Measurements from ENCODE around the gene CDH13. TPM values are rescaled to one million over a fixed set of nuclear protein-coding genes. Genes with fewer than 3 reads are reported as not detected.

CDH13 gene
- total and polyA plus RNA-seq, 9 of the 15 experiments (the other 6 are each of a cell fraction or from before 2014, with no cell fraction given): 0.03 TPM; not detected in 8

DNA sequence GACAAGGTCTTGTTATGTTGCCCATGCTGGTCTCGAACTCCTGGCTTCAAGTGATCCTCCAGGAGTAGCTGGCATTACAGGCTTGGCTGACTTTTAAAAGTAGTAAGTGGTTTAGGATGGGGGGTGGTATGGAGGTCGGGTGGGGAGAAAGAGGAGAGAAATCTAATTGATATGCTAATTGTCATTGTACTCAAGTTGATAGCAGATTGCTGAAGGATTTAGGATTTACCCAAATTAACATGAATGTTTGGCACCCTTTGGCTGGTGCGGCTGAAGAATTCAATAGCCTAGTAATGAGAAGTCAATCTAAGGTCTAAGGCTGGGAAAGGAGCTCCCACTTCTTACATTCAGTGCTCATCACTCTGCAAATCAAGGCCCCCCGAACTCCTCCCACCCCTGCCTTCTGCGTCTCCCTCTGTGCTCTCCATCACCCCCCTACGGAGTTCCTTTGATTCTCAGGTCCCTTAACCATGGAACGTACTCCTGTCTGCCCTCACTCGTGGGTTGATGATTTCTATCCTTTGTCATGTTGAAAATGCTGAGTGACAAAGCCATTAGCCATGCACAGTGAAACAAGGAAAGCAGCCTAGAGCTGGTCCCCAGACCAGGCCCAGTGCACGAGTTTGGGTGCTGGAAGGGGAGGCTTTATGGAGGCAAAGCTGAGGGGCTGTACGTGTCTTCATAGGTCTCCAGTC lies 17.3 kb downstream of the CDH13 start:
- under 1% methylated on average over 10 of the region's 10 CpGs for WGBS (ENCODE audit: insufficient coverage, low coverage, missing lambda C conversion rate)
- no peak overlapping the region for H3K4me3 ChIP-seq
- ChIA-PET CTCF (ENCODE audit: low intra/inter-chr PET ratio) (no interaction called here), POLR2A (interaction anchor here (0.7 kb wide), 1 partner anchor 38 kb away, joined by 3 read pairs; no protein-coding TSS in a partner anchor)
- no peak overlapping the region for H3K4me2 ChIP-seq (ENCODE audit: insufficient read depth, low read length)
- FAIRE-seq (no peak), DNase-seq (ENCODE audit: extremely low read depth in 1 of 4, low spot score in 3 of 4) (no peak), ATAC-seq (no peak)
- H2AFZ ChIP-seq (ENCODE audit: low read depth, low read length): no peak overlapping the region
- intact Hi-C loops (cut with micrococcal nuclease) (no loop called here), in situ Hi-C loops (cut with MboI) (no loop called here)
- BruUV-seq (replicated peaks): no TSS peak
- H3K9ac ChIP-seq (ENCODE audit: insufficient read depth in 1 of 2, low read depth in 2 of 2, low read length in 2 of 2): no peak overlapping the region
- H3K27me3 ChIP-seq (ENCODE audit: control insufficient read depth in 2 of 2, insufficient read depth in 2 of 2, low read length in 2 of 2): no peaks in the 10 kb centered on the region
- no peaks in the 10 kb centered on the region for H3K9me1 ChIP-seq (ENCODE audit: control insufficient read depth, insufficient read depth, low read length)
- no peaks in the 10 kb centered on the region for H3K4me1 ChIP-seq (replicated peaks in 1 of 2; ENCODE audit: control insufficient read depth in 2 of 2, insufficient read depth in 2 of 2, low read length in 2 of 2)
- no peaks in the 10 kb centered on the region for H3K79me2 ChIP-seq (ENCODE audit: control insufficient read depth, insufficient read depth, low read length)
- no peaks in the 10 kb centered on the region for H3K36me3 ChIP-seq (ENCODE audit: control insufficient read depth, insufficient read depth, low read length)
- H3K9me3 ChIP-seq (replicated peaks; ENCODE audit: control insufficient read depth, insufficient read depth, low read depth, low read length): no peaks in the 10 kb centered on the region
- H4K20me1 ChIP-seq (replicated peaks; ENCODE audit: control insufficient read depth, insufficient read depth, low read length): no peaks in the 10 kb centered on the region
- H3K27ac ChIP-seq (ENCODE audit: extremely low read depth, low read depth, low read length): no peak overlapping the region
- TF ChIP-seq MYC (IDR thresholded peaks at IDR 0.05; ENCODE audit: low read depth, low read length): no peak
- no peak for TF ChIP-seq MYC (CRISPR knock-in tag; IDR thresholded peaks at IDR 0.05; ENCODE audit: borderline replicate concordance, low read depth)
- no peak for TF ChIP-seq ZNF165 (CRISPR knock-in tag; IDR thresholded peaks at IDR 0.05; ENCODE audit: borderline replicate concordance)
- TF ChIP-seq CBX8 (IDR thresholded peaks at IDR 0.05; ENCODE audit: borderline replicate concordance, extremely low read depth, low read depth, low read length, poor library complexity, severe bottlenecking): no peak
- no peak for TF ChIP-seq BRF2 (IDR thresholded peaks at IDR 0.05; ENCODE audit: borderline replicate concordance, insufficient read depth, insufficient read length)
- TF ChIP-seq, protein P1, sequence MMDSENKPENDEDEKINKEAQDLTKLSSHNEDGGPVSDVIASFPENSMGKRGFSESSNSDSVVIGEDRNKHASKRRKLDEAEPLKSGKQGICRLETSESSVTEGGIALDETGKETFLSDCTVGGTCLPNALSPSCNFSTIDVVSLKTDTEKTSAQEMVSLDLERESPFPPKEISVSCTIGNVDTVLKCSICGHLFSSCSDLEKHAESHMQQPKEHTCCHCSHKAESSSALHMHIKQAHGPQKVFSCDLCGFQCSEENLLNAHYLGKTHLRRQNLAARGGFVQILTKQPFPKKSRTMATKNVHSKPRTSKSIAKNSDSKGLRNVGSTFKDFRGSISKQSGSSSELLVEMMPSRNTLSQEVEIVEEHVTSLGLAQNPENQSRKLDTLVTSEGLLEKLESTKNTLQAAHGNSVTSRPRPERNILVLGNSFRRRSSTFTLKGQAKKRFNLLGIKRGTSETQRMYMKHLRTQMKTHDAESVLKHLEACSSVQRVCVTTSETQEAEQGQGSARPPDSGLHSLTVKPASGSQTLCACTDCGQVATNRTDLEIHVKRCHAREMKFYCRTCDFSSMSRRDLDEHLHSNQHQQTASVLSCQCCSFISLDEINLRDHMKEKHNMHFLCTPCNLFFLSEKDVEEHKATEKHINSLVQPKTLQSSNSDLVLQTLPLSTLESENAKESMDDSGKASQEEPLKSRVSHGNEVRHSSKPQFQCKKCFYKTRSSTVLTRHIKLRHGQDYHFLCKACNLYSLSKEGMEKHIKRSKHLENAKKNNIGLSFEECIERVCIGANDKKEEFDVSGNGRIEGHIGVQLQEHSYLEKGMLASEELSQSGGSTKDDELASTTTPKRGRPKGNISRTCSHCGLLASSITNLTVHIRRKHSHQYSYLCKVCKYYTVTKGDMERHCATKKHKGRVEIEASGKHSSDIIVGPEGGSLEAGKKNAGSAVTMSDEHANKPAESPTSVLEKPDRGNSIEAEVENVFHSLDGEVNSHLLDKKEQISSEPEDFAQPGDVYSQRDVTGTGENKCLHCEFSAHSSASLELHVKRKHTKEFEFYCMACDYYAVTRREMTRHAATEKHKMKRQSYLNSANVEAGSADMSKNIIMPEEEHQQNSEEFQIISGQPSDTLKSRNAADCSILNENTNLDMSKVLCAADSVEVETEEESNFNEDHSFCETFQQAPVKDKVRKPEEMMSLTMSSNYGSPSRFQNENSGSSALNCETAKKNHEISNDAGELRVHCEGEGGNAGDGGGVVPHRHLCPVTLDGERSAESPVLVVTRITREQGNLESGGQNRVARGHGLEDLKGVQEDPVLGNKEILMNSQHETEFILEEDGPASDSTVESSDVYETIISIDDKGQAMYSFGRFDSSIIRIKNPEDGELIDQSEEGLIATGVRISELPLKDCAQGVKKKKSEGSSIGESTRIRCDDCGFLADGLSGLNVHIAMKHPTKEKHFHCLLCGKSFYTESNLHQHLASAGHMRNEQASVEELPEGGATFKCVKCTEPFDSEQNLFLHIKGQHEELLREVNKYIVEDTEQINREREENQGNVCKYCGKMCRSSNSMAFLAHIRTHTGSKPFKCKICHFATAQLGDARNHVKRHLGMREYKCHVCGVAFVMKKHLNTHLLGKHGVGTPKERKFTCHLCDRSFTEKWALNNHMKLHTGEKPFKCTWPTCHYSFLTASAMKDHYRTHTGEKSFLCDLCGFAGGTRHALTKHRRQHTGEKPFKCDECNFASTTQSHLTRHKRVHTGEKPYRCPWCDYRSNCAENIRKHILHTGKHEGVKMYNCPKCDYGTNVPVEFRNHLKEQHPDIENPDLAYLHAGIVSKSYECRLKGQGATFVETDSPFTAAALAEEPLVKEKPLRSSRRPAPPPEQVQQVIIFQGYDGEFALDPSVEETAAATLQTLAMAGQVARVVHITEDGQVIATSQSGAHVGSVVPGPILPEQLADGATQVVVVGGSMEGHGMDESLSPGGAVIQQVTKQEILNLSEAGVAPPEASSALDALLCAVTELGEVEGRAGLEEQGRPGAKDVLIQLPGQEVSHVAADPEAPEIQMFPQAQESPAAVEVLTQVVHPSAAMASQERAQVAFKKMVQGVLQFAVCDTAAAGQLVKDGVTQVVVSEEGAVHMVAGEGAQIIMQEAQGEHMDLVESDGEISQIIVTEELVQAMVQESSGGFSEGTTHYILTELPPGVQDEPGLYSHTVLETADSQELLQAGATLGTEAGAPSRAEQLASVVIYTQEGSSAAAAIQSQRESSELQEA (IDR thresholded peaks at IDR 0.05; ENCODE audit: low read depth): no peak
- TF ChIP-seq MIER1 (IDR thresholded peaks at IDR 0.05; ENCODE audit: low read depth): no peak
- no peak for TF ChIP-seq DNMT1 (IDR thresholded peaks at IDR 0.05)
- no peak for TF ChIP-seq MXI1 (IDR thresholded peaks at IDR 0.05; ENCODE audit: low read depth, low read length)
- TF ChIP-seq HNRNPH1 (optimal IDR thresholded peaks at IDR 0.05; ENCODE audit: low read depth, low read length): no peak
- TF ChIP-seq NONO (IDR thresholded peaks at IDR 0.05; ENCODE audit: low read depth in 2 of 2, low read length in 1 of 2): no peak

Data from K562 (cell line).